ENCODE data around the gene ACSM6.

GRCh38 chr10:95196046-95196445, 2.0 kb downstream of the ACSM6 start:
- TF ChIP-seq ZNF565 (CRISPR knock-in tag; conservative IDR thresholded peaks at IDR 0.05; ENCODE audit: low read depth) (no peak), ZFP3 (CRISPR knock-in tag; IDR thresholded peaks at IDR 0.05) (no peak), ESRRG (CRISPR knock-in tag; IDR thresholded peaks at IDR 0.05) (no peak), OSR1 (CRISPR knock-in tag; IDR thresholded peaks at IDR 0.05) (no peak), RARB (CRISPR knock-in tag; IDR thresholded peaks at IDR 0.05) (no peak), PATZ1 (CRISPR knock-in tag; IDR thresholded peaks at IDR 0.05; ENCODE audit: borderline replicate concordance) (no peak), POU6F1 (CRISPR knock-in tag; IDR thresholded peaks at IDR 0.05; ENCODE audit: borderline replicate concordance, low read depth) (no peak), TOX (CRISPR knock-in tag; IDR thresholded peaks at IDR 0.05; ENCODE audit: borderline replicate concordance) (no peak), CSRNP3 (CRISPR knock-in tag; IDR thresholded peaks at IDR 0.05) (no peak), CSDC2 (CRISPR knock-in tag; IDR thresholded peaks at IDR 0.05) (no peak), CREB5 (CRISPR knock-in tag; IDR thresholded peaks at IDR 0.05; ENCODE audit: low read depth) (no peak), PPARA (CRISPR knock-in tag; IDR thresholded peaks at IDR 0.05; ENCODE audit: borderline replicate concordance) (no peak)
